GM19468 (cell line): Measurements from ENCODE around the gene DDHD1.

Experiments
- ATAC-seq: cut with Tn5 transposase; IDR thresholded peaks from one replicate; pipeline ENCODE4 v1.9.1; 2021; ENCODE audit warnings: mild to moderate bottlenecking, moderate library complexity, moderate number of reproducible peaks; ENCODE audit not compliant: unreplicated experiment; ENCODE audit errors: extremely low read depth

DDHD1 gene

GRCh38 chr14:53037016-53037415 lies 116.1 kb downstream of the DDHD1 start:
- no peak for ATAC-seq

GRCh38 chr14:53035336-53036210 lies 117.5 kb downstream of the DDHD1 start:
- no peak for ATAC-seq

GRCh38 chr14:53034688-53035230 lies 118.4 kb downstream of the DDHD1 start:
- ATAC-seq = no peak

- no peak for ATAC-seq
These were observed 119.1 kb downstream of the DDHD1 start for GRCh38 chr14:53034036-53034435.

- ATAC-seq = no peak
These were observed 120.2 kb downstream of the DDHD1 start for GRCh38 chr14:53032838-53033390.

- no peak for ATAC-seq
These were observed 120.8 kb downstream of the DDHD1 start for GRCh38 chr14:53032161-53032803.

- ATAC-seq = no peak
These were observed 125.6 kb downstream of the DDHD1 start for GRCh38 chr14:53027562-53027961.

GRCh38 chr14:53027041-53027440 lies 126.1 kb downstream of the DDHD1 start:
- ATAC-seq = no peak

GRCh38 chr14:53023325-53023724 lies 129.8 kb downstream of the DDHD1 start:
- ATAC-seq = no peak

GRCh38 chr14:53022593-53022992 lies 130.5 kb downstream of the DDHD1 start:
- no peak for ATAC-seq

GRCh38 chr14:53020193-53020932 lies 132.8 kb downstream of the DDHD1 start:
- ATAC-seq = no peak

GRCh38 chr14:53019406-53019805 lies 133.7 kb downstream of the DDHD1 start:
- ATAC-seq = no peak

- ATAC-seq = no peak
These were observed 135.3 kb downstream of the DDHD1 start for GRCh38 chr14:53017837-53018236.

GRCh38 chr14:53016919-53017318 lies 136.2 kb downstream of the DDHD1 start:
- ATAC-seq = no peak

GRCh38 chr14:53016491-53016890 lies 136.6 kb downstream of the DDHD1 start:
- no peak for ATAC-seq

- ATAC-seq = no peak
These were observed 142.1 kb downstream of the DDHD1 start for GRCh38 chr14:53011053-53011462.

- no peak for ATAC-seq
These were observed 142.7 kb downstream of the DDHD1 start for GRCh38 chr14:53010193-53011040.

- no peak for ATAC-seq
These were observed 146.1 kb downstream of the DDHD1 start for GRCh38 chr14:53006931-53007562.

- ATAC-seq = no peak
These were observed 148.1 kb downstream of the DDHD1 start for GRCh38 chr14:53004976-53005375.
